PC-9 (cell line): ENCODE results near the gene CLCA1. TPM values are rescaled to one million over a fixed set of nuclear protein-coding genes. Genes with fewer than 3 reads are reported as not detected.

Experiments used
- BruUV-seq: library from RNA; stranded (reverse); fragments of 400-500 nt; replicated peaks from 2 replicates; lab custom pipeline; 2021; lab: Mats Ljungman, UMichigan
- CTCF ChIA-PET: fragments of 300-600 bp; sonication (Branson Sonifier 250); formaldehyde crosslinking; loops from one replicate; lab custom pipeline; 2022; ENCODE audit warnings: antibody characterized with exemption; lab: Charles Lee
- POLR2A ChIA-PET: fragments of 300-600 bp; sonication (Branson Sonifier 250); formaldehyde crosslinking; loops from one replicate; lab custom pipeline; 2022; ENCODE audit warnings: antibody characterized with exemption; ENCODE audit not compliant: unreplicated experiment; lab: Charles Lee
- DNase-seq, 2 experiments: peaks; one replicate each; pipeline versions ENCODE4 v3.0.0 to v3.0.0-alpha.2; 2015 to 2022; ENCODE audit warnings: mixed read lengths in 1 of 2
- H2AFZ ChIP-seq: fragments of 200-600 bp; sonication (generic); 2 replicates; pipeline ENCODE4 v1.8.1; 2017; ENCODE audit warnings: antibody characterized with exemption
- H3F3A ChIP-seq: fragments of 200-600 bp; sonication (generic); 2 replicates; pipeline ENCODE4 v1.8.1; 2017; ENCODE audit warnings: antibody characterized with exemption, mild to moderate bottlenecking, low read depth; ENCODE audit not compliant: insufficient read depth
- H3K27ac ChIP-seq: fragments of 200-600 bp; sonication (generic); 2 replicates; pipeline ENCODE4 v1.6.1; 2016; ENCODE audit warnings: mixed run types
- H3K27me3 ChIP-seq: fragments of 200-600 bp; sonication (generic); 2 replicates; pipeline ENCODE4 v1.6.1; 2016; ENCODE audit warnings: low read depth, mixed run types; ENCODE audit not compliant: insufficient read depth
- H3K36me3 ChIP-seq: fragments of 200-600 bp; sonication (generic); 2 replicates; pipeline ENCODE4 v1.6.1; 2016; ENCODE audit warnings: low read depth, mixed run types
- H3K4me1 ChIP-seq: fragments of 200-600 bp; sonication (generic); replicated peaks from 2 replicates; pipeline ENCODE4 v1.6.1; 2016; ENCODE audit warnings: mixed run types; ENCODE audit not compliant: insufficient read depth
- H3K4me2 ChIP-seq: fragments of 200-600 bp; sonication (generic); 2 replicates; pipeline ENCODE4 v1.6.1; 2017; ENCODE audit warnings: mixed run types
- H3K4me3 ChIP-seq: fragments of 200-600 bp; sonication (generic); 2 replicates; pipeline ENCODE4 v1.6.1; 2016; ENCODE audit warnings: mixed run types
- H3K79me2 ChIP-seq: fragments of 200-600 bp; sonication (generic); 2 replicates; pipeline ENCODE4 v1.6.1; 2017; ENCODE audit warnings: low read depth, mixed run types
- H3K9me2 ChIP-seq: fragments of 200-600 bp; sonication (generic); 2 replicates; pipeline ENCODE4 v1.8.1; 2017; ENCODE audit warnings: mild to moderate bottlenecking; ENCODE audit not compliant: insufficient read depth
- H3K9me3 ChIP-seq: fragments of 200-600 bp; sonication (generic); 2 replicates; pipeline ENCODE4 v1.8.1; 2016; ENCODE audit warnings: low read depth; ENCODE audit not compliant: insufficient read depth
- H4K20me1 ChIP-seq: fragments of 200-600 bp; sonication (generic); 2 replicates; pipeline ENCODE4 v1.8.1; 2017; ENCODE audit not compliant: insufficient read depth
- EZH2 ChIP-seq: fragments of 200-600 bp; sonication (generic); IDR thresholded peaks from 2 replicates; pipeline ENCODE4 v1.8.0; 2017; ENCODE audit warnings: antibody characterized with exemption, low read depth
- intact Hi-C: fragments of 100-400 bp; cut with micrococcal nuclease; formaldehyde crosslinking; loops from one replicate; pipeline ENCODE4 v1.10.0; 2022; ENCODE audit not compliant: unreplicated experiment
- total RNA-seq: library from RNA; stranded (reverse); gene quantifications from 2 replicates; pipeline ENCODE4 v1.2.3, GENCODE V29; 2021
- TF ChIP-seq, protein P1 (sequence below): fragments of 200-600 bp; sonication (generic); conservative IDR thresholded peaks from 2 replicates; pipeline ENCODE4 v1.6.1; 2017; ENCODE audit warnings: mixed run types, antibody characterized with exemption, mild to moderate bottlenecking, moderate library complexity

CLCA1 gene
- total RNA-seq, 1 experiment from 2014 or later: not detected

DNA sequence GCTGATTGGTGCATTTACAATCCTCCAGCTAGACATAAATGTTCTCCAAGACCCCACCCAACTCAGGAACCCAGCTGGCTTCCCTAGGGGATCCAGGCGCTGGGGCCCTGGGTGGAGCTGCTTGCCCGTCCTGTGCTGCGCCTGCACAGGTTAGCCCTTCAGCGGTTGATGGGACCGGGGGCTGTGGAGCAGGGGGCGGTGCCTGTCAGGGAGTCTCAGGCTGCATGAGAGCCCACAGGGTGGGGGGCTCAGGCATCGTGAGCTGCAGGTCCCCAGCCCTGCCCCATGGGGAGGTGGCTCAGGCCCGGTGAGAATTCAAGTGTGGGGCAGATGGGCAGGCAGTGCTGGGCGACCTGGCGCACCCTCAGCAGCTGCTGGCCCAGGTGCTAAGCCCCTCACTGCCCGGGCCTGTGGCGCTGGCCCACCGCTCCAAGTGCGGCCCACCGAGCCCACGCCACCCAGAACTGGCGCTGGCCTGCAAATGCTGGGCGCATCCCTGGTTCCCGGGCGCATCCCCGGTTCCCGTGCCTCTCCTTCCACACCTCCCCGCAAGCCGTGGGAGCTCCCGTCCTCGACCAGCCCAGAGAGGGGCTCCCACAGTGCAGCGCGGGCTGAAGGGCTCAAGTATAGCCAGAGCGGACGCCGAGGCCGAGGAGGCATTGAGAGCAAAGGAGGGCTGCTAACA lies 55.1 kb downstream of the CLCA1 start:
- Histone ChIP-seq H3K79me2 (no peaks in the 10 kb centered on the region), H3F3A (no peaks in the 10 kb centered on the region), H3K27ac (no peak overlapping the region), H3K4me2 (no peak overlapping the region), H3K4me1 (no peaks in the 10 kb centered on the region), H3K9me2 (peaks cover 3% of the 10 kb centered on the region; the same call in 1 of the 2 replicates), H3K27me3 (no peaks in the 10 kb centered on the region), H4K20me1 (no peaks in the 10 kb centered on the region), H2AFZ (no peak overlapping the region), H3K36me3 (no peaks in the 10 kb centered on the region), H3K9me3 (no peaks in the 10 kb centered on the region; the same call in 1 of the 2 replicates), H3K4me3 (no peak overlapping the region)
- intact Hi-C loops: no loop called here
- DNase-seq: no peak
- BruUV-seq: no TSS peak
- TF ChIP-seq, protein P1, sequence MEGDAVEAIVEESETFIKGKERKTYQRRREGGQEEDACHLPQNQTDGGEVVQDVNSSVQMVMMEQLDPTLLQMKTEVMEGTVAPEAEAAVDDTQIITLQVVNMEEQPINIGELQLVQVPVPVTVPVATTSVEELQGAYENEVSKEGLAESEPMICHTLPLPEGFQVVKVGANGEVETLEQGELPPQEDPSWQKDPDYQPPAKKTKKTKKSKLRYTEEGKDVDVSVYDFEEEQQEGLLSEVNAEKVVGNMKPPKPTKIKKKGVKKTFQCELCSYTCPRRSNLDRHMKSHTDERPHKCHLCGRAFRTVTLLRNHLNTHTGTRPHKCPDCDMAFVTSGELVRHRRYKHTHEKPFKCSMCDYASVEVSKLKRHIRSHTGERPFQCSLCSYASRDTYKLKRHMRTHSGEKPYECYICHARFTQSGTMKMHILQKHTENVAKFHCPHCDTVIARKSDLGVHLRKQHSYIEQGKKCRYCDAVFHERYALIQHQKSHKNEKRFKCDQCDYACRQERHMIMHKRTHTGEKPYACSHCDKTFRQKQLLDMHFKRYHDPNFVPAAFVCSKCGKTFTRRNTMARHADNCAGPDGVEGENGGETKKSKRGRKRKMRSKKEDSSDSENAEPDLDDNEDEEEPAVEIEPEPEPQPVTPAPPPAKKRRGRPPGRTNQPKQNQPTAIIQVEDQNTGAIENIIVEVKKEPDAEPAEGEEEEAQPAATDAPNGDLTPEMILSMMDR: no peak
- TF ChIP-seq EZH2: no peak
- ChIA-PET POLR2A (no interaction called here), CTCF (no interaction called here)

DNA sequence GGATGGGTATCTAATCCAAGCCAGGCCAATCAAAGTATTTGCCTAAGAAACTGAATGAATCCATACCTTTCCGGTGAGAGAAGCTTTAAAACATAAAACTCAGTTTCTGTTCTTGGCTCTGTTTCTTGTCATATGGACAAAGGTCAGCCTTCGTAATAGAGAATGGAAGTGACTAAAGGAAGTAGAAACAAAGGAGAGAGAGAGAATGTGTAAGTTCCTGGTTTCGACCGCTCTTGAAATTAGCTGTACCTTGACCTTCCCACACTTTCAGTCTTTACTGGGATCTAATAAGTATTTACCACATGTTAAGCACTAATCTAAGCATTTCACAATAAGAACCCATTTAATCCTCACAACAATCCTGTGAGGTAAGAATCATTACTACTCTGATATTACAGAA lies 58.6 kb downstream of the CLCA1 start:
- Histone ChIP-seq H3K79me2 (no peaks in the 10 kb centered on the region), H4K20me1 (no peaks in the 10 kb centered on the region), H3K27me3 (no peaks in the 10 kb centered on the region), H3K4me3 (no peak overlapping the region), H2AFZ (no peak overlapping the region), H3K9me3 (no peaks in the 10 kb centered on the region), H3K4me2 (no peak overlapping the region), H3K27ac (no peak overlapping the region), H3K36me3 (no peaks in the 10 kb centered on the region), H3F3A (no peaks in the 10 kb centered on the region), H3K9me2 (peaks cover under 1% of the 10 kb centered on the region; the same call in 1 of the 2 replicates), H3K4me1 (no peaks in the 10 kb centered on the region)
- no peak for DNase-seq
- ChIA-PET CTCF (no interaction called here), POLR2A (interaction anchor here (0.7 kb wide), 1 partner anchor 131 kb away, joined by 8 read pairs; the partner anchor contains the start of gene ODF2L)
- BruUV-seq: no TSS peak
- TF ChIP-seq, protein P1: no peak
- no peak for TF ChIP-seq EZH2
- intact Hi-C loops: no loop called here

DNA sequence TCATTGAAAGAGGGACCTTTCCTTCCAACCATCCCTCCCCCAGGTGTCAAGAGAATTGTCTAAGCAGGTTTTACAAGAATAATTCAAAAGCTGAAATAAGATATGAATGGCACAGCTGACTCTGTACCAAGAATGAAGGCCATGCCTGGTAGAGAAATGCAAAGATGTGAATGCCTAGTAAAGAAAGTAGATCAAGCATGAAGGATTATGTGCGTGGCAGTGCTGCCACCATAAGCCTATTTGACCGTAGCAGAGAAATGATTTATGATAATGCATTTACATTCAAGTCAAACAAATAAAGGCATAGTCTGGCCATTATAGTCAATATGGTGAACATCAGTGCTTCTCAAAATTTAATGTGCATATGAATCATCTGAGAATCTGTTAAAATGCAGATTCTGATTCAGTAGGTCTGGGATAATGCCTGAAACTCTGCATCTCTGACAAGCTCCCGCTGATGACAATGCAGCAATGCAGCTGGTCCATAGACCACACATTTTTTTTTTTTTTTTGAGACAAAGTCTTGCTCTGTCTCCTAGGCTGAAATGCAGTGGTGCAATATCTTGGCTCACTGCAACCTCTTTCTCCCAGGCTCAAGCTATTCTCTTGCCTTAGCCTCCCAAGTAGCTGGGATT lies 61.6 kb downstream of the CLCA1 start:
- H3K79me2 ChIP-seq: no peaks in the 10 kb centered on the region
- ChIA-PET POLR2A (no interaction called here), CTCF (no interaction called here)
- no peaks in the 10 kb centered on the region for H3F3A ChIP-seq
- TF ChIP-seq, protein P1: no peak
- TF ChIP-seq EZH2: no peak
- no peak overlapping the region for H3K4me2 ChIP-seq
- no peaks in the 10 kb centered on the region for H4K20me1 ChIP-seq
- intact Hi-C loops: no loop called here
- no peaks in the 10 kb centered on the region for H3K4me1 ChIP-seq
- H3K9me3 ChIP-seq: no peaks in the 10 kb centered on the region
- H3K4me3 ChIP-seq: no peak overlapping the region
- no peaks in the 10 kb centered on the region for H3K27me3 ChIP-seq
- H3K36me3 ChIP-seq: no peaks in the 10 kb centered on the region
- no TSS peak for BruUV-seq
- no peak overlapping the region for H3K27ac ChIP-seq
- no peak for DNase-seq
- no peaks in the 10 kb centered on the region; the same call in 1 of the 2 replicates for H3K9me2 ChIP-seq
- H2AFZ ChIP-seq: no peak overlapping the region
